SIG-M5 treated with dmso at 0.1 percent for 504 hours (cell line): ENCODE results near the gene CNTNAP2.
"Not testable (repeated sequence)": the region's sequence is repeated elsewhere in the genome, so short reads cannot be mapped to it uniquely, and the experiment has no call there.

Experiments used
- DNase-seq: peaks from one replicate; lab custom pipeline; 2025; ENCODE audit not compliant: unreplicated experiment; lab: John Stamatoyannopoulos, UW

Gene CNTNAP2

DNA sequence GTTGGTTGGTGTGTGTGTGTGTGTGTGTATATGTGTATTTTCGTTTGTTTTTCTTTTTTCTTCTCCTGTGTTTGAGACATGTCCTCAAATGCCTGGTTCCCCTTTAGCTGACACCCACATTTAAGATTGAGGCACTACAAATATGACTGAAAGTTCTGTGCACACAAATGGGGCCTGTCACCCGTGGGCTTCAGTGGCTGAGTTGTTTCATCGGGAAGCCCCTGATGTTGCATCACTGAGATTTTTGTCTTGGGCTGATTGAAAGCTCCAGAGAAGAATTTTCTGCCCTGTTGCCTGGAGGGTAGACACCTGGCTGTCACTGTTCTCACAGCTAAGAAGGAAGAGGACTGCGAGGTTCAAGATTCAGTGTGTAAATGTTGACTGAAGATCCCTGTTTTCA lies 2190.2 kb downstream of the CNTNAP2 start:
- DNase-seq: no peak

DNA sequence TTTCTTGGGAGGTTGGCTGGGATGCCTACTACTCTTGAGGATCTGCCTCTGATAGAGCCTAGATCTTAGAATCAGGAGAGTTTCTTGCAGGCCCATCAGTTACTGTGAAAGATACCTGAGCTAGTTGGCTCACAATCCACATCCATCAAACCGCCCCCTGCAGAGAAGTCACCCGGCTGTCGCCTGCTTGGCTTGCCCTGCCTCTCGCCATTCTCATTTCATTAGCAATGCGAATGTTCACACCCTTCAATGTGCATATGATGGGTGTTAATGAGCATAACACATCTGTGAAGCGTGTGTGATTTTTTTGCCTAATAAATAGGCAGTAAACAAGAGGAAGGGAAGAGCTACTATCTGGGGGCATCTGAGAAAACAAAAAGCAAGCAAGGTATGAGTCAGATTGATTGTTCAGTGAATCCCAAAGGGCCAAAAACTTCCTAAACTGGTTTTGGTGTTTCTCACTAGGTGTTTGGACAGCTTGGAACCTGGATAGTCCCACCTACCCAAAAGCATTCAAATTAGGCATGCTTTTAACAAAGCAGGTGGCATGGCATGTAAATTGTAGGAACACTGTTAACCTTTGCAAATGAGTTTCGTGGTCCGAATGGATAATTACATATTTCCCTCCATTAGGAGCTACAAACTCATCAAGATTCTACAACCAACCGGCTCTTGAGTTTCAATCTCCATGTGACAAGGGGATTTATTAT lies 2201.7 kb downstream of the CNTNAP2 start:
- no peak for DNase-seq

DNA sequence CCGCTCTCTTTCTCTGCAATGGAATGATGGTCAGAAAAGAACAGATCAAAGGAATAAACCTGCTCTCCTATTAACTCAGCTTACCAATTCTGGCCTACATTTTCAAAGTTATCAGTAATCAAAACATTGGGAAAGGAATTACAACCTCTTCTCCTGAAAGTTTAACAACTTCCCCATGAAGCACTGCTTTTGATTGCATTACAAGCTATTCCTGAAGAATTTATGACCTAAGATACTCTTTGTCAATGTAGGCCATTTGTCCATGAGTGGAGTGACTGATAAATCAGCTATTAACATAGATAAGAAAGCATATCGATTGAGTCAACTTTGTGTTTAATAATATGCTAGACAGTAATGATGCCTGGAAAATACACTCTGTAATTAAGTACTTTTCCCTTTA lies 2202.2 kb downstream of the CNTNAP2 start:
- DNase-seq: no peak

- DNase-seq: no peak
These were observed 2202.8 kb downstream of the CNTNAP2 start for GRCh38 chr7:148319316-148319808.

- no peak for DNase-seq
These were observed 2208.6 kb downstream of the CNTNAP2 start for GRCh38 chr7:148325208-148325607.

DNA sequence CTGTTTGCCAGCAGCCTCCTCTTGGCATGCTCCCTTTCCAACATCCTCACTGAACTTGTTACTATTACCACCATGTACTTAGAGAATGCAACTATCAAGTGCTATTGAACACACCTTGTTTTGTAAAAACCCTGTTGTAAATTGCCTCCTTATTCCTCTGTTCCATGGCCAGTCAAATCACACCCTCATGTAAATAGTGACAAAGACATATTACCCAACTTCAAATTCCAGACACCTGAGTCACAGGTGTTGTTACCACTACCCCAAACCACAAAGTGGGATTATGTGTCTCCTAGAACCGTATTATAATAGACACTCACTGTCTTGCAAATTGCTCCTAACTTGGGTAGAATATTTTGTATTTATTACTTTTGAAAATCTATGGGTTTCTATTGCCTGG lies 2210.8 kb downstream of the CNTNAP2 start:
- DNase-seq: no peak

DNA sequence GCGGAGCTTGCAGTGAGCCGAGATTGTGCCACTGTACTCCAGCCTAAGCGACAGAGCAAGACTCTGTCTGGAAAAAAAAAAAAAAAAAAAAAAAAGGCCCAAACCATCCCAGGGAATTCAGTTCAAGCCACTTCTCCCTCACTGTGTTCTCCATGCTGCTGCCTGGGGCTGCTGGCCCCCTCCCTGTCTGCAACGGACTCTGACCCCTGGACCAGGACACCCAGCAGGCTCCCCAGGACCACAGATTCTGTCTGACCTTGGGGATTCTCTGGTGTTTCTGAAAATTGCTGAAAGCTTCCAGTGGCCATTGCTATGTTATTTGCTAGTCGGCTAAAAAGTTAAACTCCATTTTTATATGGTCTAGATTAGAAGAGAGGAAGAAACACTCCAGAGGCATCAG lies 2212.3 kb downstream of the CNTNAP2 start:
- DNase-seq: no peak

GRCh38 chr7:148330124-148330818 lies 2213.7 kb downstream of the CNTNAP2 start:
- no peak for DNase-seq

DNA sequence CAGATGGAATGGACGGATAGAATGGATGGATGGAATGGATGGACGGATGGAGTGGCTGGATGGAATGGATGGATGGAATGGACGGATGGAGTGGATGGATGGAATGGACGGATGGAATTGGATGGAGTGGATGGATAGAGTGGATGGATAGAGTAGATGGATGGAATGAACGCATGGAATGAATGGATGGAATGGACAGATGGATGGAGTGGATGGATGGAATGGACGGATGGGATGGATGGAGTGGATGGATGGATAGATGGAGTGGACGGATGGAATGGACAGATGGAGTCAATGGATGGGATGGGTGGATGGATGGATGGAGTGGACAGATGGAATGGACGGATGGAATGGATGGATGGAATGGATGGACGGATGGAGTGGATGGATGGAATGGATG lies 2214.2 kb downstream of the CNTNAP2 start:
- DNase-seq: no peak

GRCh38 chr7:148331456-148331855 lies 2214.9 kb downstream of the CNTNAP2 start:
- DNase-seq: not testable (repeated sequence)

- DNase-seq: no peak
These were observed 2215.9 kb downstream of the CNTNAP2 start for GRCh38 chr7:148332191-148333186.

GRCh38 chr7:148334441-148334956 lies 2217.9 kb downstream of the CNTNAP2 start:
- DNase-seq: no peak

DNA sequence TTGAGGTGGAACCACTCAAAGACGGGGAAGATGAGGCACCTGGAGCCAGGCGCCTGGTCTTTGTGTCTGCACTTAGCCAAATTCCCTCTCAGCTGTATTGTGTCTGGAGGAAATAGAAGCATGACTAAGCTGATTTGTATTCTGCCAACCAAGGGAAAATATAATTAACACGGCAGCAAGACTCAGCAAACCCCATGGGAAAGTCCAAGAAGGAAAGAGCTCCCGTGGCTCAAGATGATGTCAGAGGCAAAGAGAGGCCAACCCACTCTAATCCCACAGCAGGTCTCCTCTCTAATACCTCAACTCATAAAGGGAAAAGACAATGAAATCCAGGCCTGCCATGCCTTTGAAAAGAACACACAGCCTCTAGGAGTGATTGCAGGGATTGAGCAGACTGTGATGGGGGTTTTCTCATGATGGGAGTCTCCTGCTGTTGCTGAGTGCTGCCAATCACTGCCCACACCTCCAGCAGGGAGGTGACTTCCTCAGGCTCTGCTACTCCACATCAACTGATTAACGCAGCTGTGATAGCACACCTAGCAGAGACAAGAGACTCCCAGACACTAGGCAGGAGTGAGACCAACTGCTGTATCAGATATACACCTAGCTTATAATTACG lies 2218.5 kb downstream of the CNTNAP2 start:
- DNase-seq: no peak

- no peak for DNase-seq
These were observed 2219.2 kb downstream of the CNTNAP2 start for GRCh38 chr7:148335790-148336189.

DNA sequence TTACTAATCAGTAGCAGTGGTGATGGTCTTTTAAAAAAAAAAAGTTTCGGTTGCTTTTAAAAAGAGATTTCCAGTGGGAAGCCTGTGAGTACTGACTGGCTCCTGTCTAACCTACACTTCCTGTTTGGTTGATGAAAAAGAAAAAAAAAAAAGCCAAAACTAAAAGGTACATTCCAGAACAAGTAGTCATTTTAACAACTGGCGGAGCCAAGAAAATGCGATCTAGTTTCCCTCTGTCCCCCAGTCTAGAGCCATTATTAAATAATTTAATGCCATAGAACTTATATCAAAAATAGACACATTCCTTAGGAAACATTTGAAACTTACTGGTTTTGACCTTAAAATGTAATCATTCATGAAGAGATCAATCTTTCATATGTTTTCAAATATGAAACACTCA lies 2219.8 kb downstream of the CNTNAP2 start:
- DNase-seq: no peak

DNA sequence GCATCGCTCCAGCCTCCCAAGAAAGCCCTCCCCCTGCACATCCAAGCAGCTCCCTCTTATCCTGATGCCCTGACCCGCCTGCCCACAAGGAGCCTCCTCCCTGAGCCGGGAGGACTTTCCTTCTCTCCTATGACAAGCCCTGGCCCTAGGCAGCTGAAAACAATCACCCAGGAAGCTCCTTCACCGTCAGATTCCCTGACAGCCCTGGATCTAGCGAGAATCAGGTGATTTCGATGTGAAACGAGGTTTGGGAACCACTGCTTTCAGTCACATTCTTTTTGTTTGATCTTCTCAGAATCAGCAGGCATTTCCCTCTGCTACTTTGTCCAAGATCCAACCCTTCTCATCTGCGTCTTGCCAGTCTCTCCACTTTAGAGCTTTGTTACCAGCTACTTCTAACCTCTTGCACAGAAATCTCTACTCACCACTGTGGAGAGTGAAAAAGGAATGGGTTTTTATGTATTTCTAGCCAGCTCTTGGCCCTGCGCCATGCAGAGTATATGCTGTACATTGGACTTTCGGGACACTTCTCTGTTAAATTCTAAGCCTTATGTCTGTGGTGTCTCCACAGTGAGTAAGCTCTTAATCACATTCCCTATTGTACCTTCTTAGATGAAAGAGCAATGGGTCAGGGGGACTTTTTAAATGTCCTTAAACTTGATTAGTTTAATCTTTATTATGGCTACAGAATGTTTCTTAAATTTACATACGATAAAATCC lies 2220.8 kb downstream of the CNTNAP2 start:
- no peak for DNase-seq

- DNase-seq: no peak
These were observed 2221.6 kb downstream of the CNTNAP2 start for GRCh38 chr7:148337995-148338747.

DNA sequence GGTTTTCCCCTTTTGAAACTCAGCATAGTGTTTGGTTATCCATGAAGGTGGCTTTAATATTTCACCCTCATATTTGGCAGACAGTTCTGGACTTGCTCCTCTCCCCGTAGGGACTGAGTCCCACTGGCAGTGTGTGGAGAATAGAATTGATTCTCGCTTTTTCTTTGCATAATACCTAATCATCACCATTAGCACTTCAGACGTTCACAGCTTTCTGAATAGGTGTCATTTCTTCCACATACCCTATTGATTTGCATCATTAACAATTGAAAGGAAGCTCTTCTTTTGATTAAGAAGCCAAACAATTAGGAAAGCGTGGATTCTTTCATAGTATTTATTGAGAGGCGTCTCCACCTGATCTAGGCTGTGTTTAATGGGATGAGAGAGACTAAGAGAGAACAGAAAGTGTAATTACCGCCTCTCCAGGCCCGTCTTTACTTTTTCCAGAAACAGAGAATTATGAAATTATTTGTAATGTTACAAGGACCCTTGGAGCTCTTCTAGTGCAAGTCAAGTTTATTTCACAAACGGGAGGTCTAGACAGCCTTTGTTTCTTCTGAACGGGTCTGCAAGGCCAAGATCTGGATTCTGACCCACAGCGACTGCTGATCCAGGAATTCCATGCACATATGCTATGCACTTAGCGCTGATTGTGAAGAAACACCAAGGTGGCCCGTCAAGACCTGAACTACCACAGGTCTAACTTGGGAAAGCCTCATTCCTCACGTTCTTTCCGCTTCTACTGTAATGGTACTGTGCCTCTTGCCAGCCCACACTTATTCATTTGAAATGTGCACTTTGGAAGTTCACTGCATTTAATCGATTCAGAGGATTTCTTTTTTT lies 2224.1 kb downstream of the CNTNAP2 start:
- no peak for DNase-seq
